OCI-LY7 (cell line): ENCODE measurements around the gene C20orf202. TPM values are rescaled to one million over a fixed set of nuclear protein-coding genes. Genes with fewer than 3 reads are reported as not detected.
"Not testable (repeated sequence)": the region's sequence is repeated elsewhere in the genome, so short reads cannot be mapped to it uniquely, and the experiment has no call there.

Experiments
- BruUV-seq: library from RNA; stranded (reverse); fragments of 400-500 nt; replicated peaks from 2 replicates; lab custom pipeline; 2021; lab: Mats Ljungman, UMichigan
- CTCF ChIA-PET: fragments of 300-600 bp; sonication (Branson Sonifier 250); formaldehyde crosslinking; loops from one replicate; lab custom pipeline; 2022; ENCODE audit warnings: antibody characterized with exemption; ENCODE audit not compliant: unreplicated experiment; lab: Charles Lee
- POLR2A ChIA-PET: fragments of 300-600 bp; sonication (Branson Sonifier 250); formaldehyde crosslinking; loops from one replicate; lab custom pipeline; 2022; ENCODE audit warnings: antibody characterized with exemption; lab: Charles Lee
- DNase-seq: peaks from one replicate; pipeline ENCODE4 v3.0.0-alpha.2; 2015; ENCODE audit warnings: low spot score
- H2AFZ ChIP-seq: fragments of 200-600 bp; sonication (generic), shearing (Covaris generic); 2 replicates; pipeline ENCODE4 v1.6.1; 2014; ENCODE audit warnings: mild to moderate bottlenecking, antibody characterized with exemption, low read length, moderate library complexity
- H3K27ac ChIP-seq: fragments of 200-600 bp; sonication (generic); 2 replicates; pipeline ENCODE4 v1.5.1; 2014; ENCODE audit warnings: mixed run types, low read depth, mild to moderate bottlenecking, moderate library complexity, low read length, inconsistent platforms; ENCODE audit not compliant: poor library complexity, severe bottlenecking
- H3K36me3 ChIP-seq: fragments of 200-600 bp; sonication (generic); 2 replicates; pipeline ENCODE4 v1.6.1; 2014; ENCODE audit warnings: mild to moderate bottlenecking, antibody characterized with exemption, low read length, moderate library complexity, mixed read lengths; ENCODE audit not compliant: insufficient read depth
- H3K4me1 ChIP-seq: fragments of 200-600 bp; sonication (generic); 2 replicates; pipeline ENCODE4 v1.5.1; 2014; ENCODE audit warnings: mild to moderate bottlenecking, low read length; ENCODE audit not compliant: insufficient read depth, poor library complexity, severe bottlenecking
- H3K4me2 ChIP-seq: fragments of 200-600 bp; sonication (generic); 2 replicates; pipeline ENCODE4 v1.6.1; 2014; ENCODE audit warnings: mild to moderate bottlenecking, low read length
- H3K4me3 ChIP-seq: fragments of 200-600 bp; sonication (generic); 2 replicates; pipeline ENCODE4 v1.5.1; 2014; ENCODE audit warnings: mild to moderate bottlenecking, low read depth, low read length; ENCODE audit not compliant: poor library complexity, severe bottlenecking
- H3K79me2 ChIP-seq: fragments of 200-600 bp; sonication (generic); 2 replicates; pipeline ENCODE4 v1.6.1; 2016; ENCODE audit warnings: low read depth, mild to moderate bottlenecking, low read length, moderate library complexity, mixed read lengths; ENCODE audit not compliant: insufficient read depth
- H3K9me2 ChIP-seq: fragments of 200-600 bp; sonication (generic); 2 replicates; pipeline ENCODE4 v1.6.1; 2016; ENCODE audit warnings: mild to moderate bottlenecking, low read length, mixed read lengths; ENCODE audit not compliant: insufficient read depth
- H3K9me3 ChIP-seq: fragments of 200-600 bp; sonication (generic); 2 replicates; pipeline ENCODE4 v1.6.1; 2014; ENCODE audit warnings: mild to moderate bottlenecking, mixed run types, low read length, mixed read lengths
- H4K20me1 ChIP-seq: fragments of 200-600 bp; sonication (generic); 2 replicates; pipeline ENCODE4 v1.6.1; 2014; ENCODE audit warnings: mild to moderate bottlenecking, antibody characterized with exemption, low read length, moderate library complexity, mixed read lengths; ENCODE audit not compliant: insufficient read depth
- EZH2phosphoT487 ChIP-seq: fragments of 200-600 bp; sonication (generic); IDR thresholded peaks from 2 replicates; pipeline ENCODE4 v1.6.1; 2018; ENCODE audit warnings: low read depth, borderline replicate concordance, mild to moderate bottlenecking, mixed run types, antibody characterized with exemption, low read length, moderate library complexity, mixed read lengths
- intact Hi-C: fragments of 100-400 bp; cut with micrococcal nuclease; formaldehyde crosslinking; loops from one replicate; pipeline ENCODE4 v1.10.0; 2022; ENCODE audit not compliant: unreplicated experiment
- total RNA-seq, 2 experiments: library from RNA; depleted of rRNA in 1 of 2; stranded (reverse); fragments of >200 nt in 1 of 2; shearing (Covaris generic) in 1 of 2; gene quantifications; 2 replicates each; pipeline ENCODE4 v1.2.3, GENCODE V29; 2014 to 2022
- TF ChIP-seq, protein P1 (sequence below): fragments of 200-600 bp; sonication (generic); conservative IDR thresholded peaks from 2 replicates; pipeline ENCODE4 v1.5.1; 2014; ENCODE audit warnings: mild to moderate bottlenecking, antibody characterized with exemption, low read length, moderate library complexity, mixed read lengths

Gene C20orf202
- total RNA-seq, 2 experiments from 2014 or later = not detected

DNA sequence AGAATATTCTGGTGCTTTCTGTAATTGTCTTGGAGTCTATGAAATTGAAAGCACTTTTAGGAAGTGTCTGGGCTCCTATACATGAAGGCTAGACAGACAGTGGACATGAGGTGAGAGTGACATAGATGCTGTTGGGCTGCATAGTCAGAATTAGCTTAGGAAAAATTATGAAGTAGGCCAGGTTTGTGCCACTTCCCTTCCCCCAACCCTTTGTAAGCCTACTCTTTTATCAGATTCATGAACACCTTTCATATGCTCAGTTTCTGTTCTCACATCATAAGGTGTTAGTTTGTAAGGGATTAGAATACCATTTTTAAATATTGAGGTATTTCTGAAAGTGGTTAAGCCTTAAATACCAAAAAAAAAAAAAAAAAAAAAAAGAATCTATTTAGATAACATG, 44.4 kb downstream of the C20orf202 start:
- Histone ChIP-seq H3K4me1 (no peaks in the 10 kb centered on the region), H3K79me2 (no peaks in the 10 kb centered on the region), H2AFZ (no peak overlapping the region), H3K27ac (no peak overlapping the region), H4K20me1 (no peaks in the 10 kb centered on the region), H3K9me3 (no peaks in the 10 kb centered on the region), H3K36me3 (no peaks in the 10 kb centered on the region), H3K9me2 (no peaks in the 10 kb centered on the region), H3K4me3 (no peak overlapping the region), H3K4me2 (no peak overlapping the region)
- ChIA-PET CTCF (no interaction called here), POLR2A (interaction anchor here (0.7 to 1.1 kb wide), 2 partner anchors 13 to 267 kb away, joined by 4 to 5 read pairs; no protein-coding TSS in a partner anchor)
- no TSS peak for BruUV-seq
- no peak for DNase-seq
- TF ChIP-seq, protein P1, sequence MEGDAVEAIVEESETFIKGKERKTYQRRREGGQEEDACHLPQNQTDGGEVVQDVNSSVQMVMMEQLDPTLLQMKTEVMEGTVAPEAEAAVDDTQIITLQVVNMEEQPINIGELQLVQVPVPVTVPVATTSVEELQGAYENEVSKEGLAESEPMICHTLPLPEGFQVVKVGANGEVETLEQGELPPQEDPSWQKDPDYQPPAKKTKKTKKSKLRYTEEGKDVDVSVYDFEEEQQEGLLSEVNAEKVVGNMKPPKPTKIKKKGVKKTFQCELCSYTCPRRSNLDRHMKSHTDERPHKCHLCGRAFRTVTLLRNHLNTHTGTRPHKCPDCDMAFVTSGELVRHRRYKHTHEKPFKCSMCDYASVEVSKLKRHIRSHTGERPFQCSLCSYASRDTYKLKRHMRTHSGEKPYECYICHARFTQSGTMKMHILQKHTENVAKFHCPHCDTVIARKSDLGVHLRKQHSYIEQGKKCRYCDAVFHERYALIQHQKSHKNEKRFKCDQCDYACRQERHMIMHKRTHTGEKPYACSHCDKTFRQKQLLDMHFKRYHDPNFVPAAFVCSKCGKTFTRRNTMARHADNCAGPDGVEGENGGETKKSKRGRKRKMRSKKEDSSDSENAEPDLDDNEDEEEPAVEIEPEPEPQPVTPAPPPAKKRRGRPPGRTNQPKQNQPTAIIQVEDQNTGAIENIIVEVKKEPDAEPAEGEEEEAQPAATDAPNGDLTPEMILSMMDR = no peak
- no peak for TF ChIP-seq EZH2phosphoT487
- intact Hi-C loops = no loop called here

DNA sequence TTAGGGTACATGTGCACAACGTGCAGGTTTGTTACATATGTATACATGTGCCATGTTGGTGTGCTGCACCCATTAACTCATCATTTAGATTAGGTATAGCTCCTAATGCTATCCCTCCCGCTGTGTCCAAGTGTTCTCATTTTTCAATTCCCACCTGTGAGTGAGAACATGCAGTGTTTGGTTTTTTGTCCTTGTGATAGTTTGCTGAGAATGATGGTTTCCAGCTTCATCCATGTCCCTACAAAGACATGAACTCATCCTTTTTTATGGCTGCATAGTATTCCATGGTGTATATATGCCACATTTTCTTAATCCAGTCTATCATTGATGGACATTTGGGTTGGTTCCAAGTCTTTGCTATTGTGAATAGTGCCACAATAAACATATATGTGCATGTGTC, 47.0 kb downstream of the C20orf202 start:
- POLR2A ChIA-PET = interaction anchor here (0.6 to 0.7 kb wide), 2 partner anchors 89 to 260 kb away, joined by 3 read pairs; no protein-coding TSS in a partner anchor
- H3K27ac ChIP-seq, H3K9me2 ChIP-seq, CTCF ChIA-PET, BruUV-seq, H3K9me3 ChIP-seq, H3K4me1 ChIP-seq, H3K4me3 ChIP-seq, H4K20me1 ChIP-seq, H2AFZ ChIP-seq, intact Hi-C loops, H3K79me2 ChIP-seq, H3K4me2 ChIP-seq, H3K36me3 ChIP-seq, DNase-seq: not testable (repeated sequence)

DNA sequence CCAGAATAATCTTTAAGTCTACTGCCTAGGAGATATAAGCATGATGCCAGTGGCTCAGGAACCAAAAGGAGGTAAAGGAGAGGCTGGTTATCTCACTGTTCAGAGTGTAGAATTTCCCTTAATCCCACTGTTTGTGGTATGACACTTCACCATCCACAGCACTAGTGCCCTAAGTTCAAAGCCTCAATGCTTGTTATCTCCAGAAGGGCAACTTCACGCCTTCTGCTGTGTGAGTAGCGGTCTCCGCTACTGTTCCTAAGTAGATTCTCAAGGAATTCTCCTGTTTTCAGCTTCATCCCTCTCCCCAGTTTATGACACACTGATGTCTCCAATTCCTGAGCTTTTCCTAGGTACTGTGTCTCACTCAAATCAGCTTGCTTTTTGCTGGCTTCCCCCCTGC, 49.2 kb downstream of the C20orf202 start:
- intact Hi-C loops = no loop called here
- H3K9me2 ChIP-seq = no peaks in the 10 kb centered on the region
- H3K4me1 ChIP-seq = no peaks in the 10 kb centered on the region
- no peak overlapping the region for H2AFZ ChIP-seq
- H3K36me3 ChIP-seq = no peaks in the 10 kb centered on the region
- DNase-seq = no peak
- no peak overlapping the region for H3K27ac ChIP-seq
- CTCF ChIA-PET = no interaction called here
- POLR2A ChIA-PET = no interaction called here
- no peak overlapping the region for H3K4me3 ChIP-seq
- no peaks in the 10 kb centered on the region for H4K20me1 ChIP-seq
- H3K4me2 ChIP-seq = no peak overlapping the region
- H3K9me3 ChIP-seq = no peaks in the 10 kb centered on the region; the same call in 1 of the 2 replicates
- no TSS peak for BruUV-seq
- TF ChIP-seq EZH2phosphoT487 = no peak
- TF ChIP-seq, protein P1 = no peak
- no peaks in the 10 kb centered on the region for H3K79me2 ChIP-seq
